Fibroblast of the aortic adventitia (primary cell): ENCODE data around the gene TSPAN1. TPM values are rescaled to one million over a fixed set of nuclear protein-coding genes. Genes with fewer than 3 reads are reported as not detected.

Experiments
- DNase-seq: peaks from one replicate; pipeline ENCODE4 v3.0.0-alpha.2; 2010; ENCODE audit warnings: low read depth
- H3K4me3 ChIP-seq: 2 replicates; pipeline ENCODE4 v1.5.1; 2011; ENCODE audit warnings: low read depth, mild to moderate bottlenecking, control low read depth, low read length, moderate library complexity
- total RNA-seq: library from RNA; depleted of rRNA; stranded (reverse); fragments of >200 nt; gene quantifications from 2 replicates; pipeline ENCODE4 v1.2.3, GENCODE V29; 2012; ENCODE audit warnings: low replicate concordance
- TF ChIP-seq, protein P1 (sequence below): IDR thresholded peaks from 2 replicates; pipeline ENCODE4 v1.5.1; 2011; ENCODE audit warnings: mild to moderate bottlenecking, low read length, control low read depth, inconsistent platforms; ENCODE audit not compliant: insufficient read depth

The TSPAN1 gene
- total RNA-seq, 1 donor: 0.81 TPM

- H3K4me3 ChIP-seq: no peak overlapping the region
- TF ChIP-seq, protein P1, sequence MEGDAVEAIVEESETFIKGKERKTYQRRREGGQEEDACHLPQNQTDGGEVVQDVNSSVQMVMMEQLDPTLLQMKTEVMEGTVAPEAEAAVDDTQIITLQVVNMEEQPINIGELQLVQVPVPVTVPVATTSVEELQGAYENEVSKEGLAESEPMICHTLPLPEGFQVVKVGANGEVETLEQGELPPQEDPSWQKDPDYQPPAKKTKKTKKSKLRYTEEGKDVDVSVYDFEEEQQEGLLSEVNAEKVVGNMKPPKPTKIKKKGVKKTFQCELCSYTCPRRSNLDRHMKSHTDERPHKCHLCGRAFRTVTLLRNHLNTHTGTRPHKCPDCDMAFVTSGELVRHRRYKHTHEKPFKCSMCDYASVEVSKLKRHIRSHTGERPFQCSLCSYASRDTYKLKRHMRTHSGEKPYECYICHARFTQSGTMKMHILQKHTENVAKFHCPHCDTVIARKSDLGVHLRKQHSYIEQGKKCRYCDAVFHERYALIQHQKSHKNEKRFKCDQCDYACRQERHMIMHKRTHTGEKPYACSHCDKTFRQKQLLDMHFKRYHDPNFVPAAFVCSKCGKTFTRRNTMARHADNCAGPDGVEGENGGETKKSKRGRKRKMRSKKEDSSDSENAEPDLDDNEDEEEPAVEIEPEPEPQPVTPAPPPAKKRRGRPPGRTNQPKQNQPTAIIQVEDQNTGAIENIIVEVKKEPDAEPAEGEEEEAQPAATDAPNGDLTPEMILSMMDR: peak; percentile 96
- peak; percentile 90 for DNase-seq
These were observed 4.5 kb downstream of the TSPAN1 start for GRCh38 chr1:46179138-46180081.

- no peak for DNase-seq
- no peak overlapping the region for H3K4me3 ChIP-seq
- TF ChIP-seq, protein P1: no peak
These were observed 5.3 kb downstream of the TSPAN1 start for GRCh38 chr1:46180082-46180616.

GRCh38 chr1:46181343-46182260, 6.7 kb downstream of the TSPAN1 start:
- H3K4me3 ChIP-seq: no peak overlapping the region
- DNase-seq: peak; percentile 41
- TF ChIP-seq, protein P1: no peak

GRCh38 chr1:46183079-46183847, 8.4 kb downstream of the TSPAN1 start:
- H3K4me3 ChIP-seq: no peak overlapping the region
- TF ChIP-seq, protein P1: no peak
- peak; percentile 91 for DNase-seq

GRCh38 chr1:46183926-46184557, 9.2 kb downstream of the TSPAN1 start:
- no peak for DNase-seq

More at GRCh38 chr1:46183926-46184557, 9.2 kb downstream of the TSPAN1 start:
- H3K4me3 ChIP-seq: no peak overlapping the region
- TF ChIP-seq, protein P1: no peak
